Stomach (tissue), 9 donors: ENCODE data around the gene FRRS1. TPM values are rescaled to one million over a fixed set of nuclear protein-coding genes. Genes with fewer than 3 reads are reported as not detected.
A peak's percentile ranks its signal among the peaks of the same experiment; 100 is the strongest.

ENCODE experiments used
- DNase-seq, 2 donors: peaks; one replicate each; pipeline versions ENCODE4 v3.0.0 to v3.0.0-alpha.2; 2013 to 2019
- H3K27ac ChIP-seq, 5 donors: fragments of 200-600 bp in 4 of 5; sonication (generic) in 4 of 5; one replicate each; pipeline ENCODE4 v1.5.1; 2013 to 2019; ENCODE audit warnings: mild to moderate bottlenecking in 1 of 5, moderate library complexity in 1 of 5
- H3K27me3 ChIP-seq, 3 donors: fragments of 200-600 bp; sonication (generic); one replicate each; pipeline ENCODE4 v1.5.1; 2017 to 2019; ENCODE audit warnings: mixed run types in 1 of 3
- H3K36me3 ChIP-seq, 4 donors: fragments of 200-600 bp; sonication (generic); 1 replicate in 3 of 4; 2 replicates in 1 of 4; pipeline ENCODE4 v1.5.1; 2016 to 2019
- H3K4me1 ChIP-seq, 4 donors: fragments of 200-600 bp; sonication (generic); one replicate each; pipeline ENCODE4 v1.5.1; 2016 to 2019
- H3K4me3 ChIP-seq, 4 donors: fragments of 200-600 bp; sonication (generic) in 3 of 4; one replicate each; pipeline ENCODE4 v1.5.1; 2016 to 2019; ENCODE audit warnings: mild to moderate bottlenecking in 1 of 4
- H3K9me3 ChIP-seq, 4 donors: fragments of 200-600 bp; sonication (generic); one replicate each; pipeline ENCODE4 v1.5.1; 2016 to 2019
- CTCF ChIP-seq, 7 experiments: fragments of 450-650 bp in 4 of 7; fragments of 200-600 bp in 3 of 7; sonication (generic) in 3 of 7; IDR thresholded peaks; one replicate each; pipeline ENCODE4 v1.5.1; 2016 to 2019; ENCODE audit warnings: antibody characterized with exemption in 7 of 7, control low read depth in 2 of 7, mild to moderate bottlenecking in 1 of 7
- EP300 ChIP-seq: sonication (generic); formaldehyde crosslinking; IDR thresholded peaks from one replicate; pipeline ENCODE4 v1.6.1; 2017; ENCODE audit warnings: antibody characterized with exemption
- POLR2A ChIP-seq, 4 donors: fragments of 450-650 bp; IDR thresholded peaks; one replicate each; pipeline ENCODE4 v1.6.1; 2016; ENCODE audit warnings: antibody characterized with exemption in 4 of 4, control low read depth in 2 of 4, mild to moderate bottlenecking in 1 of 4, moderate library complexity in 1 of 4
- POLR2AphosphoS5 ChIP-seq, 3 donors: sonication (generic); formaldehyde crosslinking; IDR thresholded peaks; one replicate each; pipeline ENCODE4 v1.6.1; 2016; ENCODE audit warnings: antibody characterized with exemption in 3 of 3
- WGBS, 5 donors: extraction: QIAGEN DNeasy Blood & Tissue Kit in 3 of 5; methylation state at CpG; one replicate each; pipeline versions ENCODE4 v1.1.5 to v1.1.7; 2013 to 2018; 5-methylcytosine and 5-hydroxymethylcytosine counted together
- intact Hi-C: fragments of 100-400 bp; cut with DNase I; formaldehyde crosslinking; loops from one replicate; pipeline ENCODE4 v1.15.1; 2023; ENCODE audit warnings: low total_unique reads
- polyA plus RNA-seq, 3 donors: library from polyadenylated mRNA; stranded (reverse); fragments of 200-250 nt; gene quantifications; one replicate each; pipeline ENCODE4 v1.2.3, GENCODE V29; 2013
- total RNA-seq, 5 donors: library from RNA; depleted of rRNA; stranded (reverse); fragments of >200 nt; gene quantifications; one replicate each; pipeline versions ENCODE4 v1.1.0 to v1.2.3, GENCODE V29; 2014 to 2016
- donor health status: healthy with polysubstance abuse.
- donor health status: Bipolar disorder and iron deficiency.
- donor health status: healthy.

Gene FRRS1
- total and polyA plus RNA-seq, 8 donors: 0.46 to 21.1 (median 4.0) TPM

DNA sequence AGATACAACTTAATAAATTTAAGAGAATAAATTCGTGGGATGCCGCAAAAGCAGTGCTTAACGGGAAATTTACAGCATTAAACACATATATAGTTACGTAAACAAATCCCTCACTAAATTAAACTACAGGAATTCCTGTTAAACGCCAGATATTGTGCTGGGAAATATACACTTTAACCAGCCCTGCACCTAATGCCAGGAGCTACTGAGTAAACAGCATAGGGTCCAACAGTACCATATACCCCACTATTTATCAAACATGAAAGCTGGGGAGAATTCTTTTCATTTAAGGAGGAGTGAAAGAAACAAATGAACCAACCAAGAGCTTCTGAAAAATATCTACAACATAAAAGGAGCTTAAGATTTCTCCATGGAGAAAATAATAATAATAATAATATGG, 11.7 kb downstream of the FRRS1 start:
- intact Hi-C loops: no loop called here
- TF ChIP-seq POLR2A (IDR thresholded peaks at IDR 0.05): no peak
- no peak for TF ChIP-seq EP300
- TF ChIP-seq CTCF (IDR thresholded peaks at IDR 0.05): no peak
- no peak for TF ChIP-seq POLR2AphosphoS5 (IDR thresholded peaks at IDR 0.05)

DNA sequence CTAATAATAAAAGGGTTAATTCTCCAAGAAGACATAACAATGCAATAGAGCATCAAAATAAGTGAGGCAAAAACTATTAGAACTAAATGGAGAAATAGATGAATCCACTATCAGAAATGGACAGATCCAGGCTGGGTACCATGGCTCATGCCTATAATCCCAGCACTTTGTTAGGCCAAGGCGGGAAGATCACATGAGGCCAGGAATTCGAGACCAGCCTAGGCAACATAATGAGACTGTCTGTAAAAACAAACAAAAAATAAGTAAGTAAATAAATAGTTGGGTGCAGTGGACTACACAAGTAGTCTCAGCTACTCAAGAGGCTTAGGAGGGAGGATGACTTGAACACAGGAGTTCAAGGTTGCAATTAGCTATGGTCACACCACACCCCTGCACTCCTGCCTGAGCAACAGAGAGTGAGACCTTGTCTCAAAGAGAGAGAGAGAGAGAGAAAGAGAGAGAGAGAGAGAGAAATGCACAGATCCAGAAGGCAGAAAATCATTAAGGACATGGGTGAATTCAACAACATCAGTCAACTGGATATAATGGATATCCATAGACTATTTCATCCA, 12.3 kb downstream of the FRRS1 start:
- Histone ChIP-seq H3K4me3 (no peak overlapping the region), H3K9me3 (no peaks in the 10 kb centered on the region), H3K27me3 (no peaks in the 10 kb centered on the region), H3K36me3 (no peaks in the 10 kb centered on the region), H3K27ac (no peak overlapping the region), H3K4me1 (peaks cover 6 to 32% (median 18%) of the 10 kb centered on the region in 4 donors)
- DNase-seq: no peak
- intact Hi-C loops: no loop called here
- TF ChIP-seq EP300 (no peak), CTCF (IDR thresholded peaks at IDR 0.05) (no peak), POLR2AphosphoS5 (IDR thresholded peaks at IDR 0.05) (no peak), POLR2A (IDR thresholded peaks at IDR 0.05) (no peak)
- WGBS, 5 donors: 84 to 95% (median 89%) methylated on average over 2 of the region's 2 CpGs

More for the DNA sequence above, 11.7 kb downstream of the FRRS1 start:
- no peak overlapping the region for H3K27ac ChIP-seq
- H3K4me1 ChIP-seq: peaks cover 6 to 37% (median 21%) of the 10 kb centered on the region in 4 donors
- WGBS, 5 donors: 69 to 85% (median 84%) methylated on average over 5 of the region's 5 CpGs
- H3K4me3 ChIP-seq: no peak overlapping the region
- H3K36me3 ChIP-seq: no peaks in the 10 kb centered on the region
- no peak for DNase-seq
- H3K27me3 ChIP-seq: no peaks in the 10 kb centered on the region
- no peaks in the 10 kb centered on the region for H3K9me3 ChIP-seq

DNA sequence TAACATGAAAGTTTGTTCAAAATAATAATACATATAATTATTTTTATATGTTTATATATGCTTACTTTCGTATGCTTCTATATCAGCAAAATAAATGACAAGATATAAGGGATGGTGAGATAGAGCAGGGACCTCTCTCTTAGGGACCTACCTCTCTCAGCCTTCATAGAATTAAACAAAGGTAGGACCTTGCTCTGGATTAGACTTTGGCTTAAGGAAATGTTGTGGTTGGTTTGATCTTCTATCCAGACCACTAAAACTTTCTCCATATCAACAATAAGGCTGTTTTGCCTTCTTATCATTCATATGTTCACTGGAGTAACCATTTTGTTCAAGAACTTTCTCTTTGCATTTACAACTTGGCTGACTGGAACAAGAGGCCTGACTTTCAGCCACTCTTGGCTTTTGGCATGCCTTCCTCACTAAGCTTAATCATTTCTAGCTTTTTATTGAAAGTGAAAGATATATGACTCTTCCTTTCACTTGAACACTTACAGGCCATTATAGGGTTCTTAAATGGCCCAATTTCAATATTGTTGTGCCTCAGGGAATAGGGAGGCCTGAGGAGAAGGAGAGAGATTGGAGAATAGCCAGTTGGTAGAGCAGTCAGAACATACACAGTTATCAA, 14.4 kb downstream of the FRRS1 start:
- no peak for DNase-seq

More for the DNA sequence above, 14.4 kb downstream of the FRRS1 start:
- intact Hi-C loops: no loop called here
- TF ChIP-seq POLR2A (IDR thresholded peaks at IDR 0.05): no peak
- no peak for TF ChIP-seq POLR2AphosphoS5 (IDR thresholded peaks at IDR 0.05)
- TF ChIP-seq EP300: no peak
- no peak for TF ChIP-seq CTCF (IDR thresholded peaks at IDR 0.05)
- Histone ChIP-seq H3K9me3 (no peaks in the 10 kb centered on the region), H3K27me3 (no peaks in the 10 kb centered on the region), H3K27ac (peak overlapping the region in 1 of 5 donors; percentile 60), H3K36me3 (peaks cover 0 to 5% (median 3%) of the 10 kb centered on the region in 4 donors), H3K4me3 (no peak overlapping the region), H3K4me1 (peaks cover 4 to 10% (median 6%) of the 10 kb centered on the region in 4 donors)
- 69 to 85% (median 77%) methylated on average over 1 of the region's 1 CpG for WGBS, 5 donors
